Measurements from ENCODE around the gene ATP6V1B1. TPM values are rescaled to one million over a fixed set of nuclear protein-coding genes. Genes with fewer than 3 reads are reported as not detected.
A peak's percentile ranks its signal among the peaks of the same experiment; 100 is the strongest.

The ATP6V1B1 gene
- polyA plus RNA-seq, 3 donors: not detected

- H3K9me3 Mint-ChIP-seq: peaks cover 0 to 2% (median 0%) of the 10 kb centered on the region in 7 donors
- Histone ChIP-seq H3K36me3 (replicated peaks in 1 of 2; ENCODE audit: control insufficient read depth in 1 of 2, insufficient read depth in 2 of 2, low read length in 2 of 2) (no peaks in the 10 kb centered on the region), H3K27me3 (ENCODE audit: control insufficient read depth in 2 of 2, insufficient read depth in 2 of 2, low read length in 2 of 2) (peaks cover 0 to 14% of the 10 kb centered on the region in 2 donors), H3K4me2 (replicated peaks; ENCODE audit: extremely low read depth, low read length, poor library complexity, severe bottlenecking) (no peak overlapping the region), H3K9ac (ENCODE audit: insufficient read depth, low read length, poor library complexity, severe bottlenecking) (no peak overlapping the region), H3K4me3 (replicated peaks in 1 of 3; ENCODE audit: low read depth in 2 of 3, low read length in 3 of 3) (no peak overlapping the region), H3K27ac (ENCODE audit: low read depth in 1 of 2, low read length in 2 of 2) (no peak overlapping the region), H3K9me3 (replicated peaks in 1 of 2; ENCODE audit: control insufficient read depth in 1 of 2, insufficient read depth in 1 of 2, low read length in 2 of 2) (no peaks in the 10 kb centered on the region), H4K20me1 (ENCODE audit: insufficient read depth, low read length) (no peaks in the 10 kb centered on the region), H3K79me2 (ENCODE audit: insufficient read depth, low read length) (no peaks in the 10 kb centered on the region), H2AFZ (ENCODE audit: insufficient read depth, low read depth, low read length, poor library complexity, severe bottlenecking) (no peak overlapping the region), H3K4me1 (ENCODE audit: control insufficient read depth in 1 of 2, insufficient read depth in 2 of 2, low read length in 2 of 2) (no peaks in the 10 kb centered on the region)
- H3K4me3 Mint-ChIP-seq: no peak overlapping the region
- no peaks in the 10 kb centered on the region for H3K36me3 Mint-ChIP-seq
- intact Hi-C loops (cut with micrococcal nuclease): no loop called here
- TF ChIP-seq, protein P1, sequence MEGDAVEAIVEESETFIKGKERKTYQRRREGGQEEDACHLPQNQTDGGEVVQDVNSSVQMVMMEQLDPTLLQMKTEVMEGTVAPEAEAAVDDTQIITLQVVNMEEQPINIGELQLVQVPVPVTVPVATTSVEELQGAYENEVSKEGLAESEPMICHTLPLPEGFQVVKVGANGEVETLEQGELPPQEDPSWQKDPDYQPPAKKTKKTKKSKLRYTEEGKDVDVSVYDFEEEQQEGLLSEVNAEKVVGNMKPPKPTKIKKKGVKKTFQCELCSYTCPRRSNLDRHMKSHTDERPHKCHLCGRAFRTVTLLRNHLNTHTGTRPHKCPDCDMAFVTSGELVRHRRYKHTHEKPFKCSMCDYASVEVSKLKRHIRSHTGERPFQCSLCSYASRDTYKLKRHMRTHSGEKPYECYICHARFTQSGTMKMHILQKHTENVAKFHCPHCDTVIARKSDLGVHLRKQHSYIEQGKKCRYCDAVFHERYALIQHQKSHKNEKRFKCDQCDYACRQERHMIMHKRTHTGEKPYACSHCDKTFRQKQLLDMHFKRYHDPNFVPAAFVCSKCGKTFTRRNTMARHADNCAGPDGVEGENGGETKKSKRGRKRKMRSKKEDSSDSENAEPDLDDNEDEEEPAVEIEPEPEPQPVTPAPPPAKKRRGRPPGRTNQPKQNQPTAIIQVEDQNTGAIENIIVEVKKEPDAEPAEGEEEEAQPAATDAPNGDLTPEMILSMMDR (IDR thresholded peaks at IDR 0.05): no peak
- H3K27me3 Mint-ChIP-seq (ENCODE audit: low read depth in 3 of 3): peaks cover 13 to 29% (median 23%) of the 10 kb centered on the region in 3 donors
- WGBS (ENCODE audit: insufficient coverage): no CpG with 5 or more reads among the region's 1 CpG
- H3K27ac Mint-ChIP-seq: no peak overlapping the region
- DNase-seq: no peak
- peaks cover 3% of the 10 kb centered on the region for H3K4me1 Mint-ChIP-seq
Measured at GRCh38 chr2:70934981-70935380, 719 bp upstream of the ATP6V1B1 start.

- Histone ChIP-seq H3K9ac (ENCODE audit: insufficient read depth, low read length, poor library complexity, severe bottlenecking) (no peak overlapping the region), H4K20me1 (ENCODE audit: insufficient read depth, low read length) (no peaks in the 10 kb centered on the region), H3K36me3 (replicated peaks in 1 of 2; ENCODE audit: control insufficient read depth in 1 of 2, insufficient read depth in 2 of 2, low read length in 2 of 2) (no peaks in the 10 kb centered on the region), H3K27ac (ENCODE audit: low read depth in 1 of 2, low read length in 2 of 2) (no peak overlapping the region), H3K4me1 (ENCODE audit: control insufficient read depth in 1 of 2, insufficient read depth in 2 of 2, low read length in 2 of 2) (no peaks in the 10 kb centered on the region), H3K4me2 (replicated peaks; ENCODE audit: extremely low read depth, low read length, poor library complexity, severe bottlenecking) (no peak overlapping the region), H3K4me3 (replicated peaks in 1 of 3; ENCODE audit: low read depth in 2 of 3, low read length in 3 of 3) (no peak overlapping the region), H2AFZ (ENCODE audit: insufficient read depth, low read depth, low read length, poor library complexity, severe bottlenecking) (no peak overlapping the region), H3K27me3 (ENCODE audit: control insufficient read depth in 2 of 2, insufficient read depth in 2 of 2, low read length in 2 of 2) (peaks cover 0 to 14% of the 10 kb centered on the region in 2 donors), H3K79me2 (ENCODE audit: insufficient read depth, low read length) (no peaks in the 10 kb centered on the region), H3K9me3 (replicated peaks in 1 of 2; ENCODE audit: control insufficient read depth in 1 of 2, insufficient read depth in 1 of 2, low read length in 2 of 2) (no peaks in the 10 kb centered on the region)
- Mint-ChIP-seq H3K9me3 (no peaks in the 10 kb centered on the region), H3K4me1 (no peaks in the 10 kb centered on the region), H3K27ac (no peak overlapping the region), H3K27me3 (ENCODE audit: low read depth in 3 of 3) (peaks cover 13 to 33% (median 25%) of the 10 kb centered on the region in 3 donors), H3K36me3 (no peaks in the 10 kb centered on the region), H3K4me3 (no peak overlapping the region)
- TF ChIP-seq, protein P1 (IDR thresholded peaks at IDR 0.05): no peak
- peak in 1 of 3 donors; percentile 1 for DNase-seq
- WGBS (ENCODE audit: insufficient coverage): 94% methylated on average over 10 of the region's 10 CpGs
- intact Hi-C loops (cut with micrococcal nuclease): no loop called here
Measured at GRCh38 chr2:70936165-70936978, 672 bp downstream of the ATP6V1B1 start.
